NCI-H1930 (cell line): ENCODE measurements around the gene OR2W3.

ENCODE experiments used
- DNase-seq, 2 experiments: peaks; one replicate each; lab custom pipeline; 2025; lab: John Stamatoyannopoulos, UW

OR2W3 gene

GRCh38 chr1:247919952-247920351 is 24.6 kb downstream of the OR2W3 start, which contains the start of gene OR2T8:
Gene OR2T8, plus strand, starts transcription at chr1:247920252. Its CDS starts 766 bp downstream, at chr1:247921018.
- DNase-seq, result no peak

GRCh38 chr1:247923941-247924340 is 28.6 kb downstream of the OR2W3 start:
- DNase-seq, result no peak

GRCh38 chr1:247924868-247925267 is 29.5 kb downstream of the OR2W3 start, which contains the start of gene OR2AJ1:
Gene OR2AJ1, plus strand, starts transcription at chr1:247924889. Its CDS starts 8,880 bp downstream, at chr1:247933769.
- DNase-seq, result no peak

GRCh38 chr1:247933989-247934388 is 38.6 kb downstream of the OR2W3 start:
- DNase-seq, result no peak

- DNase-seq, result no peak
Observed at GRCh38 chr1:247935781-247936180, 40.4 kb downstream of the OR2W3 start.

- DNase-seq, result no peak
Observed at GRCh38 chr1:247936415-247936814, 41.0 kb downstream of the OR2W3 start.

- peak; percentile 90 to 92 for DNase-seq
Observed at GRCh38 chr1:247936965-247937734, 41.8 kb downstream of the OR2W3 start.

GRCh38 chr1:247942624-247943023 is 47.2 kb downstream of the OR2W3 start:
- DNase-seq, result no peak
